GM19324 (cell line): ENCODE measurements around the gene SSTR5.
"Not testable (repeated sequence)": the region's sequence is repeated elsewhere in the genome, so short reads cannot be mapped to it uniquely, and the experiment has no call there.

Experiments used
- ATAC-seq: cut with Tn5 transposase; IDR thresholded peaks from one replicate; pipeline ENCODE4 v1.9.1; 2021; ENCODE audit warnings: mild to moderate bottlenecking, moderate library complexity; ENCODE audit not compliant: unreplicated experiment, low FRiP score

Gene SSTR5

GRCh38 chr16:1072526-1073261 lies at the start of gene SSTR5:
SSTR5 (plus strand) TSS chr16:1072747; CDS start chr16:1078869, 6,122 bp downstream.
- no peak for ATAC-seq

- ATAC-seq = no peak
These were observed 48.4 kb upstream of the SSTR5 start for GRCh38 chr16:1024138-1024537.

- ATAC-seq = not testable (repeated sequence)
These were observed 47.3 kb upstream of the SSTR5 start for GRCh38 chr16:1025183-1025809.

- no peak for ATAC-seq
These were observed 46.3 kb upstream of the SSTR5 start for GRCh38 chr16:1026057-1026783.

GRCh38 chr16:1026784-1027500 lies 45.6 kb upstream of the SSTR5 start:
- ATAC-seq = no peak

- no peak for ATAC-seq
These were observed 45.1 kb upstream of the SSTR5 start for GRCh38 chr16:1027501-1027815.

GRCh38 chr16:1028056-1028455 lies 44.5 kb upstream of the SSTR5 start:
- ATAC-seq = no peak

GRCh38 chr16:1028524-1029258 lies 43.9 kb upstream of the SSTR5 start:
- no peak for ATAC-seq

GRCh38 chr16:1029259-1029545 lies 43.3 kb upstream of the SSTR5 start:
- ATAC-seq = no peak

- no peak for ATAC-seq
These were observed 42.1 kb upstream of the SSTR5 start for GRCh38 chr16:1030473-1030901.

- ATAC-seq = no peak
These were observed 40.9 kb upstream of the SSTR5 start for GRCh38 chr16:1031666-1032065.

GRCh38 chr16:1032607-1033006 lies 39.9 kb upstream of the SSTR5 start:
- no peak for ATAC-seq

GRCh38 chr16:1033128-1033679 lies 39.3 kb upstream of the SSTR5 start:
- ATAC-seq = no peak

- ATAC-seq = no peak
These were observed 38.1 kb upstream of the SSTR5 start for GRCh38 chr16:1034230-1035065.

- ATAC-seq = no peak
These were observed 37.5 kb upstream of the SSTR5 start for GRCh38 chr16:1035066-1035415.

- no peak for ATAC-seq
These were observed 36.4 kb upstream of the SSTR5 start for GRCh38 chr16:1036166-1036565.

- ATAC-seq = no peak
These were observed 35.7 kb upstream of the SSTR5 start for GRCh38 chr16:1036726-1037393.

GRCh38 chr16:1037394-1038257 lies 34.9 kb upstream of the SSTR5 start:
- no peak for ATAC-seq
